GM12872 (cell line): ENCODE measurements around the gene TXNRD3.

Experiments
- CTCF ChIP-seq: IDR thresholded peaks from 3 replicates; pipeline ENCODE4 v1.5.1; 2011; ENCODE audit warnings: low read depth, mild to moderate bottlenecking, low read length, moderate library complexity; ENCODE audit not compliant: insufficient read depth

Gene TXNRD3

GRCh38 chr3:126573492-126574117, 81.3 kb downstream of the TXNRD3 start:
- no peak for TF ChIP-seq CTCF

GRCh38 chr3:126571078-126571477, 83.8 kb downstream of the TXNRD3 start:
- no peak for TF ChIP-seq CTCF

- no peak for TF ChIP-seq CTCF
Measured at GRCh38 chr3:126570103-126570541, 84.8 kb downstream of the TXNRD3 start.

GRCh38 chr3:126569390-126569975, 85.4 kb downstream of the TXNRD3 start:
- no peak for TF ChIP-seq CTCF

- no peak for TF ChIP-seq CTCF
Measured at GRCh38 chr3:126568776-126569342, 86.1 kb downstream of the TXNRD3 start.

- TF ChIP-seq CTCF: no peak
Measured at GRCh38 chr3:126567696-126568438, 87.1 kb downstream of the TXNRD3 start.

- no peak for TF ChIP-seq CTCF
Measured at GRCh38 chr3:126562737-126563276, 92.1 kb downstream of the TXNRD3 start.
